ENCODE results near the gene RASD1. TPM values are rescaled to one million over a fixed set of nuclear protein-coding genes. Genes with fewer than 3 reads are reported as not detected.

RASD1 gene
- total and polyA plus RNA-seq, 4 donors: 0.89 to 46.7 (median 14.7) TPM

DNA sequence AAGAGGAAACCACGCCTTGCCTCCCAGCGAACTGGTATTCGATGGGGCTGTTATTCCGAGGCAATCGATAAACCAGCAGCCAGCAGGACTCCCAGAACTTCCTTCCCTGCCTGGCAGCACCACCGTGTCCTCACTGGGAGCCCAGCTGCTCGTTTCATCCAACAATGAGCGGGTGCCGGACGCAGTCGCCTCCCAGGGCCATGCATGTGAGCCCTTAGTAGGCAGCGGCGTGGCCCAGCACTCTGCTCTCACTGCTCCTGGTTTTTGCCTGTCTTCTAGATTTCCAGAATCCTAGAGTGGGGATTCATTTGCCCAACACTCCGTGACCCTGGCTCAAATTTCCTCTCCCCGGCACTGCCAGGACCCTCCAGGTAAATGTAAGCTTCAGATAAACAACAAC, 29.1 kb upstream of the RASD1 start:
- no peak overlapping the region for H3K4me3 ChIP-seq (ENCODE audit: low read depth in 1 of 3, low read length in 3 of 3)
- H3K9me3 ChIP-seq (ENCODE audit: control insufficient read depth in 4 of 4, low read length in 3 of 4): no peaks in the 10 kb centered on the region
- H3K27me3 ChIP-seq (ENCODE audit: control insufficient read depth in 4 of 4, insufficient read depth in 4 of 4, low read length in 3 of 4): no peaks in the 10 kb centered on the region
- peaks cover 18 to 65% (median 47%) of the 10 kb centered on the region in 4 donors for H3K4me1 ChIP-seq (ENCODE audit: control insufficient read depth in 4 of 4, insufficient read depth in 4 of 4, low read length in 3 of 4)
- DNase-seq (ENCODE audit: low spot score): no peak
- H3K27ac ChIP-seq (ENCODE audit: low read depth in 1 of 2, low read length in 2 of 2): peak overlapping the region; percentile 51 to 96
- H3K36me3 ChIP-seq (ENCODE audit: control insufficient read depth in 4 of 4, insufficient read depth in 3 of 4, low read depth in 1 of 4, low read length in 3 of 4): peaks cover 0 to 15% (median 4%) of the 10 kb centered on the region in 4 donors
- TF ChIP-seq EGR1 (IDR thresholded peaks at IDR 0.05; ENCODE audit: low read depth in 2 of 2) (no peak), FOXA1 (IDR thresholded peaks at IDR 0.05) (no peak), GABPA (IDR thresholded peaks at IDR 0.05 in 1 of 2, conservative IDR thresholded peaks at IDR 0.05 in 1 of 2) (no peak), YY1 (IDR thresholded peaks at IDR 0.05) (no peak), RXRA (IDR thresholded peaks at IDR 0.05) (no peak), HNF4A (conservative IDR thresholded peaks at IDR 0.05) (no peak)
- TF ChIP-seq, protein P1, sequence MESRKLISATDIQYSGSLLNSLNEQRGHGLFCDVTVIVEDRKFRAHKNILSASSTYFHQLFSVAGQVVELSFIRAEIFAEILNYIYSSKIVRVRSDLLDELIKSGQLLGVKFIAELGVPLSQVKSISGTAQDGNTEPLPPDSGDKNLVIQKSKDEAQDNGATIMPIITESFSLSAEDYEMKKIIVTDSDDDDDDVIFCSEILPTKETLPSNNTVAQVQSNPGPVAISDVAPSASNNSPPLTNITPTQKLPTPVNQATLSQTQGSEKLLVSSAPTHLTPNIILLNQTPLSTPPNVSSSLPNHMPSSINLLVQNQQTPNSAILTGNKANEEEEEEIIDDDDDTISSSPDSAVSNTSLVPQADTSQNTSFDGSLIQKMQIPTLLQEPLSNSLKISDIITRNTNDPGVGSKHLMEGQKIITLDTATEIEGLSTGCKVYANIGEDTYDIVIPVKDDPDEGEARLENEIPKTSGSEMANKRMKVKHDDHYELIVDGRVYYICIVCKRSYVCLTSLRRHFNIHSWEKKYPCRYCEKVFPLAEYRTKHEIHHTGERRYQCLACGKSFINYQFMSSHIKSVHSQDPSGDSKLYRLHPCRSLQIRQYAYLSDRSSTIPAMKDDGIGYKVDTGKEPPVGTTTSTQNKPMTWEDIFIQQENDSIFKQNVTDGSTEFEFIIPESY (IDR thresholded peaks at IDR 0.05): no peak
- TF ChIP-seq, protein P2, sequence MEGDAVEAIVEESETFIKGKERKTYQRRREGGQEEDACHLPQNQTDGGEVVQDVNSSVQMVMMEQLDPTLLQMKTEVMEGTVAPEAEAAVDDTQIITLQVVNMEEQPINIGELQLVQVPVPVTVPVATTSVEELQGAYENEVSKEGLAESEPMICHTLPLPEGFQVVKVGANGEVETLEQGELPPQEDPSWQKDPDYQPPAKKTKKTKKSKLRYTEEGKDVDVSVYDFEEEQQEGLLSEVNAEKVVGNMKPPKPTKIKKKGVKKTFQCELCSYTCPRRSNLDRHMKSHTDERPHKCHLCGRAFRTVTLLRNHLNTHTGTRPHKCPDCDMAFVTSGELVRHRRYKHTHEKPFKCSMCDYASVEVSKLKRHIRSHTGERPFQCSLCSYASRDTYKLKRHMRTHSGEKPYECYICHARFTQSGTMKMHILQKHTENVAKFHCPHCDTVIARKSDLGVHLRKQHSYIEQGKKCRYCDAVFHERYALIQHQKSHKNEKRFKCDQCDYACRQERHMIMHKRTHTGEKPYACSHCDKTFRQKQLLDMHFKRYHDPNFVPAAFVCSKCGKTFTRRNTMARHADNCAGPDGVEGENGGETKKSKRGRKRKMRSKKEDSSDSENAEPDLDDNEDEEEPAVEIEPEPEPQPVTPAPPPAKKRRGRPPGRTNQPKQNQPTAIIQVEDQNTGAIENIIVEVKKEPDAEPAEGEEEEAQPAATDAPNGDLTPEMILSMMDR (IDR thresholded peaks at IDR 0.05; ENCODE audit: low read depth, low read length, missing input control): no peak
- TF ChIP-seq, protein P3, sequence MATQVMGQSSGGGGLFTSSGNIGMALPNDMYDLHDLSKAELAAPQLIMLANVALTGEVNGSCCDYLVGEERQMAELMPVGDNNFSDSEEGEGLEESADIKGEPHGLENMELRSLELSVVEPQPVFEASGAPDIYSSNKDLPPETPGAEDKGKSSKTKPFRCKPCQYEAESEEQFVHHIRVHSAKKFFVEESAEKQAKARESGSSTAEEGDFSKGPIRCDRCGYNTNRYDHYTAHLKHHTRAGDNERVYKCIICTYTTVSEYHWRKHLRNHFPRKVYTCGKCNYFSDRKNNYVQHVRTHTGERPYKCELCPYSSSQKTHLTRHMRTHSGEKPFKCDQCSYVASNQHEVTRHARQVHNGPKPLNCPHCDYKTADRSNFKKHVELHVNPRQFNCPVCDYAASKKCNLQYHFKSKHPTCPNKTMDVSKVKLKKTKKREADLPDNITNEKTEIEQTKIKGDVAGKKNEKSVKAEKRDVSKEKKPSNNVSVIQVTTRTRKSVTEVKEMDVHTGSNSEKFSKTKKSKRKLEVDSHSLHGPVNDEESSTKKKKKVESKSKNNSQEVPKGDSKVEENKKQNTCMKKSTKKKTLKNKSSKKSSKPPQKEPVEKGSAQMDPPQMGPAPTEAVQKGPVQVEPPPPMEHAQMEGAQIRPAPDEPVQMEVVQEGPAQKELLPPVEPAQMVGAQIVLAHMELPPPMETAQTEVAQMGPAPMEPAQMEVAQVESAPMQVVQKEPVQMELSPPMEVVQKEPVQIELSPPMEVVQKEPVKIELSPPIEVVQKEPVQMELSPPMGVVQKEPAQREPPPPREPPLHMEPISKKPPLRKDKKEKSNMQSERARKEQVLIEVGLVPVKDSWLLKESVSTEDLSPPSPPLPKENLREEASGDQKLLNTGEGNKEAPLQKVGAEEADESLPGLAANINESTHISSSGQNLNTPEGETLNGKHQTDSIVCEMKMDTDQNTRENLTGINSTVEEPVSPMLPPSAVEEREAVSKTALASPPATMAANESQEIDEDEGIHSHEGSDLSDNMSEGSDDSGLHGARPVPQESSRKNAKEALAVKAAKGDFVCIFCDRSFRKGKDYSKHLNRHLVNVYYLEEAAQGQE (IDR thresholded peaks at IDR 0.05): no peak
- TF ChIP-seq, protein P4, sequence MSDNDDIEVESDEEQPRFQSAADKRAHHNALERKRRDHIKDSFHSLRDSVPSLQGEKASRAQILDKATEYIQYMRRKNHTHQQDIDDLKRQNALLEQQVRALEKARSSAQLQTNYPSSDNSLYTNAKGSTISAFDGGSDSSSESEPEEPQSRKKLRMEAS (IDR thresholded peaks at IDR 0.05): no peak
- no peak overlapping the region for H3K9ac ChIP-seq (ENCODE audit: low read depth in 1 of 2, low read length in 2 of 2)
- whole genome bisulfite sequencing: 89% methylated on average over 15 of the region's 15 CpGs

DNA sequence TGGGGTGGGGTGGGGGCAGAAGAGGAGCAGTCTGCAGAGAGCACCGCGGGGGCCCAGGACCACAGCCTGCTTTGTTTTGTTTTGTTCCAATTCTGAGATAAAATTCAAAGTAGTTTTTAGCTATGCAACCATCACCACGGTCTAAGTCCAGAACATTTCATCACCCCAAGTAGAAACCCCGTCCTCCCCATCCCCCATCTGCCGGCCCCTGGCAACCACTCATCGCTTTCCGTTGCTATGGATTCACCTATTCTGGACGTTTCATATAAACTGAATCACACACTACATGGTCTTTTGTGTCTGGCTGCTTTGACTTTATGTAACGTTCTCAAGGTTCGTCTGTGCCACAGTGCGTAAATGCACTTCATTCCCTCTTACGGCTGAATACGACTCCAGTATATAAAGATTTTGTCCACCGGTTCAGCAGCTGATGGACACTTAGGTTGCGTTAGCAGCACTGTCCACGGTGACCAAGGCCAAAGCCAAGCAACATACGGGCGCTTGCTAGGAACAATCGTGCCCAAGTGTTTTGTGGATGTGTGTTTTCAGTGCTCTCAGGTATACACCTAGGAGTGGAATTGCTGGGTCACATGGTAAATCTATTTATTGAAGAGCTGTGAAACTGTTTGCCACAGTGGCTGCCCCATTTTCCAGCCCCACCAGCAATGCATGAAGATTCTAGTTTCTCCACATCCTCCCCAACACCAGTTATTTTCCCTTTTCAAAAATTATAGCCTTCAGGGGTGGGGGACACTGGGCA, 27.7 kb upstream of the RASD1 start:
- 71% methylated on average over 19 of the region's 19 CpGs for WGBS
- TF ChIP-seq HNF4A (conservative IDR thresholded peaks at IDR 0.05): peak; percentile 45 to 67
- TF ChIP-seq RAD21 (IDR thresholded peaks at IDR 0.05): peak in 1 of 2 donors; percentile 9
- TF ChIP-seq FOXA1 (IDR thresholded peaks at IDR 0.05): no peak
- no peak for TF ChIP-seq FOXA2 (IDR thresholded peaks at IDR 0.05)
- TF ChIP-seq, protein P1 (IDR thresholded peaks at IDR 0.05): no peak
- TF ChIP-seq JUND (IDR thresholded peaks at IDR 0.05): no peak
- no peak for TF ChIP-seq GABPA (IDR thresholded peaks at IDR 0.05 in 1 of 2, conservative IDR thresholded peaks at IDR 0.05 in 1 of 2)
- TF ChIP-seq SP1 (IDR thresholded peaks at IDR 0.05): no peak
- TF ChIP-seq, protein P3 (IDR thresholded peaks at IDR 0.05): no peak
- no peak for TF ChIP-seq RXRA (IDR thresholded peaks at IDR 0.05)
- no peak for TF ChIP-seq YY1 (IDR thresholded peaks at IDR 0.05)

More for the DNA sequence above, 27.7 kb upstream of the RASD1 start:
- Histone ChIP-seq H3K36me3 (ENCODE audit: control insufficient read depth in 4 of 4, insufficient read depth in 3 of 4, low read depth in 1 of 4, low read length in 3 of 4) (peaks cover 0 to 25% (median 5%) of the 10 kb centered on the region in 4 donors), H3K9ac (ENCODE audit: low read depth in 1 of 2, low read length in 2 of 2) (no peak overlapping the region), H3K4me1 (ENCODE audit: control insufficient read depth in 4 of 4, insufficient read depth in 4 of 4, low read length in 3 of 4) (peaks cover 15 to 51% (median 36%) of the 10 kb centered on the region in 4 donors), H3K27ac (ENCODE audit: low read depth in 1 of 2, low read length in 2 of 2) (peak overlapping the region; percentile 48 to 53), H3K9me3 (ENCODE audit: control insufficient read depth in 4 of 4, low read length in 3 of 4) (no peaks in the 10 kb centered on the region), H3K27me3 (ENCODE audit: control insufficient read depth in 4 of 4, insufficient read depth in 4 of 4, low read length in 3 of 4) (no peaks in the 10 kb centered on the region), H3K4me3 (ENCODE audit: low read depth in 1 of 3, low read length in 3 of 3) (no peak overlapping the region)
- DNase-seq (ENCODE audit: low spot score): no peak

Measured in liver (tissue), 9 donors.